GM19324 (cell line): Measurements from ENCODE around the gene CHKB.
A peak's percentile ranks its signal among the peaks of the same experiment; 100 is the strongest.

Source experiments
- ATAC-seq: cut with Tn5 transposase; IDR thresholded peaks from one replicate; pipeline ENCODE4 v1.9.1; 2021; ENCODE audit warnings: mild to moderate bottlenecking, moderate library complexity; ENCODE audit not compliant: unreplicated experiment, low FRiP score

The CHKB gene

DNA sequence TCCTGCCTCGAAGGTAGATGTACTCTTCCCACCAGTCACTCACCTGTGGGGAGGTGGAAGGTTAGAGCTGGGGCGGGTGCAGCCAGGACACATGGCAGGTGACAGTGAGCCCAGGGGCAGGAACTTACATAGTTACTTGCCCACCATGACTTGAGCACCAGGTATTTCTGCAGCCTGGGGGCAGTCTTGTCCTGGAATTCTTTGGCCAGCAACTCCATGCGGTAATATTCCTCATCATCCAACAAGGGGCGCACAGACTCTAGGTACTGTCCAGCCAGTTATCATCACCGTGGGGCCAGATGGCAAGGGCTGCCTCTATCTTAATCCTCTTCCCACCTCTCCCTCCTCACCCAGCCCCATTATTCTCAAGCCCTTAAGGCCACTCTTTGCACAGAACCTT lies 6.6 kb downstream of the CHKB start:
- no peak for ATAC-seq

DNA sequence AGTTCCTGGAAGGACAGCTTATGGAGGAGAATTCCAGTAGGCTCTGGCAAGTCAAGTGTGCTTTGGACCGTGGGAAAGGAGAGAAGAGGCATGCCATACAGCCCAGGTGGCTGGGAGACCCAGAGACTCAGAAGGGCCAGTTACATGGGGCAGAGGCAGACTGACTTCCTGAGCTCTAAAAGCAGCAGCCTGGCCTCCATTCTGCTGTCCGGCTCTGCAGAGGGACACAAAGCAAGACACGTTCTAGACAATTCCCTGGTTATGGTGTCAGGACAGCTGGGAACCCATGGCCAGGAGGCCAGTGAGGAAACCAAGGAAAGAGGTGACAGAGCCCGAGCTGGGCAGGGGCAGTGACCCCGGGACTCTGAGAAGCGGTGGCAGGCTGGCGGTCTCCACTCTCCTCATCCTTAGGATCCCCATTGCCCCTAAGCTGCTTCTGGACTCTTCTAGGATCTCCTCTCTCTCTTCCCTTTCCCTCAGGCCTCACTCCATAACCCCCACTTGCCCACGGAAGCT lies 7.2 kb downstream of the CHKB start:
- ATAC-seq: no peak

DNA sequence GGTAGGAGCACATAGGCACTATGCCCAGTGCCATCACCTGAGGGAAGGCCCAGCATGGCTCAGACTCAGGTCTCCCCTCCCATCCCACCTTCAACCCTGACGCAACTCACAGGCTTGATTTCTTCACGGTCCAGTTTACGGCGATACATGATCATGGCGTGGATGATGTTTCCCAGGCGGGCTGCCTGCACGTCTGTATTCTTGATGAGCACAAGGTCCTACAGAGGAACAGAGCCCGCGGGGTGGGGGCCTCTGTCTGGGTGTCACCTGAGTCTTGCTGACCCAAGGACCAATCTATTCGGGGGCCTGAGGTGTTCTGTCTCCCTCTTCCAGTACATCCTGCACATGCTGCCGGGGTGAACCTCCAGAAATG lies 8.3 kb downstream of the CHKB start:
- ATAC-seq: no peak

DNA sequence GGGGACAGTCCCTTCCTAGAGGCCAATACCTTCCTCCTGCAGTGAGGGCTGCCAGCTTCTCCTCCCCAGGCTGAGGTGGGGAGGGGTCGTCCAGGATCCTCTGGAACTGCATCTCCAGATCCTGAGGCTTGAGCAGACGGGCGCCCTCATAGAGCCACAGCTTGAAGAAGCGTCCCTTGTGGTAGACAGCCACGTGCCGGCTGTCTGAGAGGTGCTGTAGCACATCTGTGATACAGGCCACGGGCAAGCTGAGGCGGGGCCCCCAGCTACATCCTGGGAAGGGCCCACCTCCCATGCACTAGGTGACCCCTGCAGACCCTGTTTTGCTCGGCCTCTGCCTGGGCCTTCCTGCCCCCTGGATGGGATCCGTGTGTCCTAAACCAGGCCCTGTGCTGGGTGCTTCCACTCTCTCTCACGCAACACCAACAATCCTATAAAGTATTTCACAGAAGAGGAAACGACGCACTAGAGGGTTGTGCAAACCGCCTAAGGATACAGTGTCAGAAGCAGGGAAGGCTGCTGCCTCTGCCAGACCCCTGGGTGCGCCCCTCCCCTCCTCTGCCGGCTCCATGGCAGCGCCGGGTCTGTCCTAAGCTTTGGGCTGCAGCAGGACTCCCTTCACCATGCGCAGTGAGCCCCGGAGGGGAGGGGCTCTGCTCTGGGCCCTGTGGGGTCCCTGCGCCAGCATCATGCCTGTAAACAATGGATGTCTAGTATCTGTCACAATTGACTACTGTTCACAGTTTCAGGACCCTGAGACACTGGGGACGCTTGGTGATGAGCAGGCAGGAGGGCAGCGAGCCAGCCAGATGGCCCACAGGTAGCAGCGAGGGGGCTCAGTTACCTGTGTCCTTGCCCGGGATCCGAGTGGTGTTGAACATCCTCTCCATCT lies 8.9 kb downstream of the CHKB start:
- no peak for ATAC-seq

DNA sequence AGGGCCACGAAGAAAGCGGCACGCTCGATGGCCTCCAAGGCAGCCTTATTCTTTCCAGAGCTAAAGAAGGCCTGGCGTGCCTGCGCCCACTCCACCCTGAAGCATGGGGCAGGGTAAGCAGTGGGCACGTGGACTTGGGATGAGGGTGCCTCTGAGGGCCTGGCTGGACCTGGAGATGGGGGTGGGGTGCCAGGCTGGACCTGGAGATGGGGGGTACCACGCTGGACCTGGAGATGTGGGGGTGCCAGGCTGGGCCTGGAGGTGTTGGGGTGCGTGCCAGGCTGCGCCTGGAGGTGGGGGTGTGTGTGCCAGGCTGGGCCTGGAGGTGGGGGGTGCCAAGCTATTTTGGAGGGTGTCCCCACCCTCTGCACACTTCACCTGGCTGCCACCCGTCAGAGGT lies 9.7 kb downstream of the CHKB start:
- ATAC-seq: no peak

DNA sequence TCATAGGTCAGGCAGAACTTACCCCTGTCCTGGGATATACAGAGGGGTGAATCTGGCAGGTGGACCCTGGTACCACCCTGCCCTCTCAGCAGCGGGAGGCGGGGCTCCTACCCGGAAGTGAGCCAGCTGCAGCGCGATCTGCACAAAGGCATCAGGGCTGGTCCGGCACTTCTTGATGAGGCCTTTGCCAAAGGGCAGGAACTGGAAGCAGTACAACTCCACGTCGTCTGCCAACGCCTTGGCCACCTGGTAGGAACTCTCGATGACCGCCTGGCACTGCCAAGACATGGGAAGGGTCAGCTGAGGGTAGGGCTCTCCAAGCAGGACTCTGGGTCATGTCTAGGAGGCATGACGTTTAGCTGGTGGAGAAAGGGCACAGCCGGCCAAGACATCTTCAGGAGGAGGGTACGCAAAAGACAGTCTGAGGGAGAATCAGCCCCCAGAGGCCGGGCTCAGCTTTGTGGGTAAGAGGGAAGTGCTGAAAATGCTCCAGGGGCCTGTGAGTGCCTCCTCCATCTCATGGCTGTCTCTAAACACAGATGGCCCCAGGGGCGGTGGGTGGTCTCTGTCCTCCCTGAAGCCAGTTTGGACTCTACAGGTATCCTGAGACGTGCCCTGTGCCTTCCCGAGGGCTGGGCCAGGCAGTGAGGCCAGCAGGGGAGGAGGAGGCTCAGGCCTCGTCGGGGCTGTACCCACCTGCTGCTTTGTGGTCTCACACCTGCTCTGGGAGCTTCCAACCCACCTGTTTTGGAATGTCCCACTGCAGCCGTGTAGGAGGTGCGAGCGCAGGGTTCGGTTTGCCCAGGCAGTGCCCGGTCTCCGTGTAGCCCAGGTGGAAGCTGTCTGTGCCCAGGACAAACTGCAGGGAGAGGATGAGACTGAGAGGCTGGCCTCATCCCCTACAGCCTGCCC lies 11.1 kb downstream of the CHKB start:
- no peak for ATAC-seq

DNA sequence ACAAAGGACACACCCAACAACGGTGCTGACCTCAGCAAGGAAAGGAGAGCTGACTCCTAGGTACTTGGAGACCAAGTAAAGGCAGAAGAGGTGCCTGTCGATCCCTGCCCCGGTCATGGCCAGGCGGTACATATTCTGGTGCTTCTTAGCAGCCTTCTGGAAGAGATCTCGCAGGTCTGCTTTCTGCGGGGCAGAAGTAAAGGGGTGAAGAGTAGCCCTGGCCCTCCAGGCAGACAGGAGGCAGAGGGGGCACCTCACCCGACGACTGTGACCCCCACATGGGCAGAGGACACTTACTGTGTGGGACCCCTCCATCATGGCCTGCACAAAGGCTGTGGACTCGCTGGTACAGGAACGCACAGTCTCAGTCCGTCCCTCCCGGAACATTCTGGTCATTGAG lies 11.8 kb downstream of the CHKB start:
- no peak for ATAC-seq

DNA sequence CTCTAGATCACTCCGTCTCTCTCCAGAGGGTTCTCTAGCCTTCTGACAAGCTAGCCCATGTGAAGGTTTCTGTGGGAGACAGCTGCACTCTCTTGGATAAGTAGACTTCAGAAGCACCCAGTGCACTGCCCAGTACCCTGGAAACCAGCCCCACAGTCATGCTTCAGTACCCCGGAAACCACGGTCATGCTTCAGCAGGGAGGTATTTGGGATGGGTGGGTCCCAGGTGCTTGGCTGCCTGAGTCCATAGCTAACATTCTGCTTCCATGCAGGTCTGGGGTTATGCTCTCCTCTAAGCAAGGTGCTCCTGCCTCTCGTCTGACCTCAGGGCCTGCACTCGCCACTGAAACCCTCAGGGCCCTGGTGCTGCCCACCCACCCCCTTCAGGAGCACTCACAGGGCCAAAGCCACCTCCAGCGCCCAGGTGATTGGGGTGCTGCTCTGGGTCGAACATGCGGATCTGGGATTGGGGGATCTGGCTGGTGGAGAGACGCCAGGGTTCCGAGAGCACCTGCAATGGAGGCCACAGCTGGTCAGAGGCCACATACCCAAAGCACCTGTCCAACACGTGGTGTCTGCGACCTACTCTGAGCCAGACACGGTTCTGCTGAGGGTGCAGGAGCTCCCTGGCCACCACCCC lies 12.6 kb downstream of the CHKB start:
- no peak for ATAC-seq

DNA sequence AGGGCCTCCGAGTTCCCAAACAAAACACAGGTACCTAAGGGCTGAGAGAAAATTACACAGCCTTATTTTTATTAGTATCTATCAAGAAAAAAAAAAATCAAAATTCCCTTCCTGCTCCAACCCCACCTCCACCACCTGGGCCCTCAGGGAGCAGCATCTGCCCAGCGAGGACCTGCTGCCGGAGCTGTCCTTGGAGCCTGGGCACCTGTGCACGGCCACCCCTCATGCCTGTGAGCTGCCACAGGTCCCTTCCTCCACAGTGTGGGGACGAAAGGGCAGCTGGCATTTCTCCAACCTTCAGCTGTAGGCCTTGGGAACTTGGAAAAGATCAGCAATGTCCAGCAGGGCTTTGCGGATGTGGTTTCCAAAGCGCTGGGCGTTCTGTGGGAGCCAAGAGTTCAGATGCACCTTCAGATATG lies 13.6 kb downstream of the CHKB start:
- no peak for ATAC-seq

DNA sequence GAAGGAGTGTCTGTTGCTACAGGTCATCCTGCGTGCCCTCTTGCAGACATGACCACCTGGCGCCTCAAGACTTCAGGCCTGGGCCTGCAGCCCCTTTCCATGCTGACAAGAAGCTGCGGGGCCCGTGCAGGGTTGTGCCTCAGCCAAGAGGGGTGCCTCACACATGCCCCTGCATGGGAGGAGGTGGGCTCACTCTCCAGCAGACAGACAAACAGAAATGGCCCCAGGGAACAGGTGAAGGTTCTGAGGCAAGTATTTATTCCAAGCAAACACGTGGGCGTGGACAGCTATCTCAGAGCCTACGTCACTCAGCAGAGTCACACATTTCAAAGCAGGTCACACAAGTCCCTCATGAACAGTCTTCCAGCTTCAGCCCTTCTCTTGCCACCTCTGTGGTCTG lies 14.0 kb downstream of the CHKB start:
- no peak for ATAC-seq

DNA sequence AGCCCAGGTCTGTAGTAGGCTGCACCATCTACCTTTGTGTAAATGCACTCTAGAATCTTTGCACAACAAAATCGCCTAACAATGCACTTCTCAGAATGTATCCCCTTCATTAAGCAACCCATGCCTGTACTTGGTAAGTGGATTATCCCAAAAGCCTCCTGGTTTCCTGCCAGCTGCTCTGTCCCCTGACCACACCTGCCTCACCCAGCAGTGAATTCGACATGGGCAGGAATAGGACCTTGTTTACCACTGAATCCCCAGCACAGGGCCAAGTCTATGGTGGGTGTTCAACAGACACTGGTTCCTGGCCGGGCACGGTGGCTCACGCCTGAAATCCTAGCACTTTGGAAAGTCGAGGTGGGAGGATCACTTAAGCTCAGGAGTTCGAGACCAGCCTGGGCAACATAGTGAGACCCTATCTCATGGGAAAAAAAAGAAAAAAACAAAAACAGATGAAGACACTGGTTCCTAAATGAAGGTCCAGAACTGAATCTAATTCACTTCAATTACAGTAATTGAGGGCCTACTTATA lies 14.9 kb downstream of the CHKB start:
- no peak for ATAC-seq

DNA sequence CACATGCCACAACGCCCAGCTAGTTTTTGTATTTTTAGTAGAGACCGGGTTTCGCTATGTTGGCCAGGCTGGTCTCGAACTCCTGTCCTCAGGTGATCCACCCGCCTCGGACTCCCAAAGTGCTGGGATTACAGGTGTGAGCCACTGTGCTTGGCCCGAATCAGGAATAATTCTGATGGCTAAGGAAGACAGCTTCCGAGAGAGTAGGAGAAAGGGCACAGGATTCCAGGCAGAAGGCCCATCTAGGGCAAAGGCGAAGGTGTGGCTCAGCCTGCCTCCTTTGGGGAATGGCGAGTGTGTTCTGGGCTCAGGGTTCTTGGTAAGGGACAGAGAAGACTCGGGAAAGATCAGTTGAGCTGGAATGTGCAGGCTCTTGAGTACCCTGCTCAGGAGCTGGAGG lies 18.4 kb downstream of the CHKB start:
- ATAC-seq: no peak

DNA sequence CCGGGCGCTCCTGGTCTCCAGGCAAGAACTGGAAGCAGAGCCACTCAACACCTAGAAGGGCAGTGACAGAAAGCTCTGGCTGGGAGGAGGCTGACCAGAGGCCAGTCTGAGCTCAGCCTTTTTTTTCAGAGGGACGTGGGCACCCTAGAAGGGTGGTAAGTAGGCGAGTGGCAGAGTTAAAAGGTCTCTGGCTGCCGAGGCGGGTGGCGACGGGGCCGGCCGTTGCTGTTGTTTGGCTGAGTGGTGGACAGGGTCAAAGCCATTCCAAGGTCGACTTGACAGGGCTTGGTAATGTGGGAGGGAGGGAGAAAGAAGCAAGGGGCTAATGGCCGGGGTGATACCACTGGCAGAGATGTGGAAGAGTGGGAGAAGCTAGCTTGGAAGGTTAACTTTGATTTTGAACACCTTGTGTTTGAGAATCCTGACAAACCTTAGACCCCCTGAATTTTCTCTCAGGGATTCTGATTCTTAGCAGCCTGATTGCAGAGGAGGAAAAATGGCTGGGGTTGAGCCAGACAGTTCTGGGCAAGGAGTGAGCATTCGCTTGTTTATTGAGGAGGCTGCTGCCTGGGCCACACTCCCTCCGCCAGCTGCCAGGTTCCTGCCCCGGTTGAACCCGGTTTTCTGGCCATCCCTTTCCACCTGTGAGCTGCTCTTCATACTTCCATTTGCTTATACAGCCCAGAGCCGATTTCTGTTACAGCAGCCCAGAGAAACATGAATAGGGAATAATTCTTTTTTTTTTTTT lies 19.1 kb downstream of the CHKB start:
- no peak for ATAC-seq

DNA sequence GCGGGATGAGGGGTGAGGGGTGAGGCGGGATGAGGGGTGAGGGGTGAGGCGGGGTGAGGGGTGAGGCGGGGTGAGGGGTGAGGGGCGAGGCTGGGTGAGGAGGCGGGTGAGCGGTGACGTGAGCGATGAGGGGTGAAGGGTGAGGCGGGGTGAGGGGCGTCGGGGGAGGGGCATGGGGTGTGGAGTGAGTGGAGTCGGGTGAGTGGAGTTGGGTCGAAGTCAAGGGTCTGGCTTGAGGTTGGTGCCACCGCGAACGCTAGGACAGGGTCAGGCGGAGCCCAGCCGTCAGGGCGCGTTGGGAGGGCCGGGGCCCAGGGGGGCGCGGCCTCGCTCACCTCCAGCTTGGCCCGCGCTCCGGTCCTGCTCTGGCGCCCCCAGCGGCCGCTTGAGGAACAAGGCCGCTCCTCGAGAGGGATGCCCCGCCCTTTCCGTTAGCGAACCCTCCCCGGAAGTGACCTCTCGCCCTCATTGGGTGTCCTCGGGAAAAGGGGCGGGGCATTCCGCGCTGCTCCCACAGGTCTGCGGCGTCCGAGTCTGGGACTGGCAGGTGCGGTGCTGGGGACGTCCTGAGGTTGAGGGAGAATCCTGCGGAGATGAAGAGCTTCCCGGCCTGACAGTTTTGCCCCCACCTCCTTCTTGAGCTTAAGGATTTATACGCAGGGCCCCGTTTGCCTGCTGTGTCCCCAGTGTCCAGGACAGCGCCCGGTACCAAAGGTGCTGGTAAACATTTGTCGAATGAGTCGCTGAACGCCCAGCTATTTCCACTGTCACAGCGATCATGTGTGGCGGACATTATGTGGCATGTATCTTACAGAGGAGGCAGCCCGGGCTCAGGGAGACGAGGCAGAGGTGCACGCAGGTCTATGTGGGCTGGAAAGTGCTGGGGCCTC lies 19.9 kb downstream of the CHKB start, which contains the start of gene SYCE3:
TSS of gene SYCE3 (minus strand) at position 397 of the 890 bp plus-strand sequence. CDS start 6,514 bp downstream, outside the sequence.
- peak; percentile 98 for ATAC-seq

DNA sequence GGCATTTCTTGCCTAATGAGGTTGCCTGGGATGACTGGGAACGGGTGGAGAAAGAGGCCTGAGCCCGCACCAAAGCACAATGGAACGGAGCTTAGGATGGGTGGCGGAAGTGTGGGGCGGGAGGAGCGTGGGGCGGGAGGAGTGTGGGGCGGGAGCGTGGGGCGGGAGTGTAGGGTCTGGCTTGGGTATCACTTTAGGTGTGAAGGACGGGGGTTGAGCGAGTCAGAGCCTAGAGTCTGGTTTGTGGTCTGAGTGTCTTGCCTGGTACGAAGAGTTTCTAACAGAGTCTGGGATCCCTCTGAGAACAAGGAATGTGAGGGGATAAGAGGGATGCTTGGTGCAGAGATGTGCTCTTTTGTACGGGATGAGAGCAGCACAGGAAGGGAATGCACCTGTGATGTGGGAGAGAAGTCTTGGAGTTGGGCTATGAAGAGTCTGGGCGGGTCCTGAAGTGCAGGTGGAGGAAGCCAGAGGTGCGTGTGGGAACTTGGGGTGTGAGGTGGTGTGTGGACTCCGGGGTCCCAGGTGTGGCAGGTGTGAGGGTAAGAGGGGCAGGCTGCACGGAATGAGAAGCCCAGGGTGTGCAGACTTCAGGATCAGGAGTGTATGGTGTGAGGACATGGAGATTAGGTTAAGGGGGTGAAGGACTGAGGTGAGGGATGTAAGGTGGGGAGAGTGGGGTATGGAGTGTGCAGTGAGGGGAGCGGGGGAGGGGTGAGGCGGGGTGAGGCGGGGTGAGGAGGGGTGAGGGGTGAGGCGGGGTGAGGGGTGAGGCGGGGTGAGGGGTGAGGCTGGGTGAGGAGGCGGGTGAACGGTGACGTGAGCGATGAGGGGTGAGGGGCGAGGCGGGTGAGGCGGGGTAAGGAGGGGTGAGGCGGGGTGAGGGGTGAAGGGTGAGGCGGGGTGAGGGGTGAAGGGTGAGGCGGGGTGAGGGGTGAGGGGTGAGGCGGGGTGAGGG lies 21.0 kb downstream of the CHKB start:
- ATAC-seq: no peak

DNA sequence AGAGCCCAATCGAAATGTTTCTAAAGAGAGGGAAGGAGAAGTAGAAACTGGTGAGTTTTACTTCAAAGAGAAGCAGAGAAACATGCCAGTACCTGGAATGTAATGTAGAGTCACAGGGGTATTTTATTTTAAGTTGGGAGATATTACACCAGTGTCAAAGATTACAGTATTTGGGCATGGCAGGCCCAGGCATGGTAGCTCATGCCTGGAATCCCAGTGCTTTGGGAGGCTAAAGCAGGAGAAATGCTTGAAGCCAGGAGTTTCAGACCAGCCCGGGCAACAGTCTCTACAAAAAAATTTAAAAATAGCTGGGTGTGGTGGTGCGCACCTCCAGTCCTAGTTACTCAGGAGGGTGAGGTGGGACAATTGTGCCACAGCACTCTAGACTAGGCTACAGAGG lies 22.6 kb downstream of the CHKB start:
- ATAC-seq: no peak

DNA sequence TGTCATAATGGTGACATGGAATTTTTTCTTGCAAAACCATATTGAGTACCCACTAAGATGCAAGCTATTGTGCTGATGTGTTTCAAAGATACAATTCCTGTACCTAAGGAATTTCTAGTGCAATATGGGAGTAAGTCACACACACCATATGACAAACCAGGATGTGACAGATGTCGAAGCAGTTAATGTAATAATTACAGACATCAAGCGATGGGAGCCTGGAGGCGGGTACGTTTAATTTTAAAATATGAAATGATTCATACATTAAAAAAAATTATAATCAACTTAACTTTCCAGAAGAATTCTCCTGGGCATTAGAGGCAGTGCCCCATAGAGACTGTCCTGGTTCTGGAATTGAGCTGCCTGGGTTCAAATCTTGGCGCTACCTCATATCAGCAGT lies 25.9 kb downstream of the CHKB start:
- ATAC-seq: no peak

DNA sequence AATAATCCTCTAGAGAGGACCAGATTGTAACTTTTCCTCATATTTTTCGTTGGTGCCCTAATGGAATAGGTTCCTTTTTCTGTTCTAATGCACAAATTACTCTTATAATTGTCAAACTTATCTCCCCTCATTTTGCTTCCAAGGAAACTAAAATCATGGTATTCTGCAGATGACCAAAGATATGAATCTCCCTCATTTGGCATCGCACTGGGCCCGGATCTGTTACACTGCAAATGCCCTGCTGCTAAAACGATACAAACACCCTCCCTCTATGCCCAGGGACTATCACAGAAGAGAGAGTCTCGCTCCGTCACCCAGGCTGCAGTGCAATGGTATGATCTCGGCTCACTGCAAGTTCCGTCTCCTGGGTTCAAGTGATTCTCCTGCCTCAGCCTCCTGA lies 29.3 kb downstream of the CHKB start:
- no peak for ATAC-seq
